KMS-11 (cell line): ENCODE measurements around the gene GPR142.

Source experiments
- H2AFZ ChIP-seq: fragments of 200-600 bp; sonication (generic); 2 replicates; pipeline ENCODE4 v1.6.1; 2016; ENCODE audit warnings: antibody characterized with exemption, mixed run types, low read depth
- H3K27ac ChIP-seq: fragments of 200-600 bp; sonication (generic); 2 replicates; pipeline ENCODE4 v1.6.1; 2016; ENCODE audit warnings: mild to moderate bottlenecking, mixed run types
- H3K27me3 ChIP-seq: fragments of 200-600 bp; sonication (generic); 2 replicates; pipeline ENCODE4 v1.6.1; 2017; ENCODE audit warnings: mild to moderate bottlenecking, low read depth, mixed run types, moderate library complexity; ENCODE audit not compliant: insufficient read depth
- H3K36me3 ChIP-seq: fragments of 200-600 bp; sonication (generic); 2 replicates; pipeline ENCODE4 v1.6.1; 2017; ENCODE audit warnings: mild to moderate bottlenecking, mixed run types; ENCODE audit not compliant: insufficient read depth
- H3K4me1 ChIP-seq: fragments of 200-600 bp; sonication (generic); 2 replicates; pipeline ENCODE4 v1.6.1; 2016; ENCODE audit warnings: mild to moderate bottlenecking, low read depth, mixed run types; ENCODE audit not compliant: poor library complexity, severe bottlenecking
- H3K4me2 ChIP-seq: fragments of 200-600 bp; sonication (generic); 2 replicates; pipeline ENCODE4 v1.7.0; 2016; ENCODE audit warnings: mild to moderate bottlenecking, mixed run types
- H3K4me3 ChIP-seq: fragments of 200-600 bp; sonication (generic); IDR thresholded peaks from 2 replicates; pipeline ENCODE4 v1.6.1; 2017; ENCODE audit warnings: low read depth, low read length, mixed read lengths; ENCODE audit not compliant: insufficient read depth
- H3K79me2 ChIP-seq: fragments of 200-600 bp; sonication (generic); 2 replicates; pipeline ENCODE4 v1.6.1; 2016; ENCODE audit warnings: low read depth, mixed run types; ENCODE audit not compliant: insufficient read depth
- H3K9ac ChIP-seq: fragments of 200-600 bp; sonication (generic); 2 replicates; pipeline ENCODE4 v1.6.1; 2016; ENCODE audit warnings: mild to moderate bottlenecking, mixed run types
- H4K20me1 ChIP-seq: fragments of 200-600 bp; sonication (generic); 2 replicates; pipeline ENCODE4 v1.6.1; 2016; ENCODE audit warnings: mild to moderate bottlenecking, mixed run types; ENCODE audit not compliant: insufficient read depth
- TF ChIP-seq, protein P1 (sequence below): fragments of 200-600 bp; sonication (generic); conservative IDR thresholded peaks from 2 replicates; pipeline ENCODE4 v1.6.1; 2017; ENCODE audit warnings: low read depth, mild to moderate bottlenecking, antibody characterized with exemption, low read length, moderate library complexity, mixed read lengths

Gene GPR142

GRCh38 chr17:74389084-74389753, 21.9 kb downstream of the GPR142 start:
- H3K79me2 ChIP-seq, result no peaks in the 10 kb centered on the region
- no peaks in the 10 kb centered on the region for H4K20me1 ChIP-seq
- no peak overlapping the region for H3K27ac ChIP-seq
- no peak overlapping the region for H3K9ac ChIP-seq
- no peaks in the 10 kb centered on the region for H3K36me3 ChIP-seq
- peaks cover 65% of the 10 kb centered on the region for H3K27me3 ChIP-seq
- TF ChIP-seq, protein P1, sequence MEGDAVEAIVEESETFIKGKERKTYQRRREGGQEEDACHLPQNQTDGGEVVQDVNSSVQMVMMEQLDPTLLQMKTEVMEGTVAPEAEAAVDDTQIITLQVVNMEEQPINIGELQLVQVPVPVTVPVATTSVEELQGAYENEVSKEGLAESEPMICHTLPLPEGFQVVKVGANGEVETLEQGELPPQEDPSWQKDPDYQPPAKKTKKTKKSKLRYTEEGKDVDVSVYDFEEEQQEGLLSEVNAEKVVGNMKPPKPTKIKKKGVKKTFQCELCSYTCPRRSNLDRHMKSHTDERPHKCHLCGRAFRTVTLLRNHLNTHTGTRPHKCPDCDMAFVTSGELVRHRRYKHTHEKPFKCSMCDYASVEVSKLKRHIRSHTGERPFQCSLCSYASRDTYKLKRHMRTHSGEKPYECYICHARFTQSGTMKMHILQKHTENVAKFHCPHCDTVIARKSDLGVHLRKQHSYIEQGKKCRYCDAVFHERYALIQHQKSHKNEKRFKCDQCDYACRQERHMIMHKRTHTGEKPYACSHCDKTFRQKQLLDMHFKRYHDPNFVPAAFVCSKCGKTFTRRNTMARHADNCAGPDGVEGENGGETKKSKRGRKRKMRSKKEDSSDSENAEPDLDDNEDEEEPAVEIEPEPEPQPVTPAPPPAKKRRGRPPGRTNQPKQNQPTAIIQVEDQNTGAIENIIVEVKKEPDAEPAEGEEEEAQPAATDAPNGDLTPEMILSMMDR, result no peak
- no peaks in the 10 kb centered on the region for H3K4me1 ChIP-seq
- no peak overlapping the region for H3K4me2 ChIP-seq
- H3K4me3 ChIP-seq, result no peak overlapping the region
- H2AFZ ChIP-seq, result no peak overlapping the region

- Histone ChIP-seq H3K36me3 (no peaks in the 10 kb centered on the region), H3K9ac (no peak overlapping the region), H3K79me2 (no peaks in the 10 kb centered on the region), H4K20me1 (no peaks in the 10 kb centered on the region), H3K4me1 (no peaks in the 10 kb centered on the region), H3K4me2 (no peak overlapping the region), H2AFZ (no peak overlapping the region), H3K27ac (no peak overlapping the region), H3K27me3 (peaks cover 62% of the 10 kb centered on the region), H3K4me3 (no peak overlapping the region)
- TF ChIP-seq, protein P1, result no peak
Observed at GRCh38 chr17:74389937-74390679, 22.8 kb downstream of the GPR142 start.

DNA sequence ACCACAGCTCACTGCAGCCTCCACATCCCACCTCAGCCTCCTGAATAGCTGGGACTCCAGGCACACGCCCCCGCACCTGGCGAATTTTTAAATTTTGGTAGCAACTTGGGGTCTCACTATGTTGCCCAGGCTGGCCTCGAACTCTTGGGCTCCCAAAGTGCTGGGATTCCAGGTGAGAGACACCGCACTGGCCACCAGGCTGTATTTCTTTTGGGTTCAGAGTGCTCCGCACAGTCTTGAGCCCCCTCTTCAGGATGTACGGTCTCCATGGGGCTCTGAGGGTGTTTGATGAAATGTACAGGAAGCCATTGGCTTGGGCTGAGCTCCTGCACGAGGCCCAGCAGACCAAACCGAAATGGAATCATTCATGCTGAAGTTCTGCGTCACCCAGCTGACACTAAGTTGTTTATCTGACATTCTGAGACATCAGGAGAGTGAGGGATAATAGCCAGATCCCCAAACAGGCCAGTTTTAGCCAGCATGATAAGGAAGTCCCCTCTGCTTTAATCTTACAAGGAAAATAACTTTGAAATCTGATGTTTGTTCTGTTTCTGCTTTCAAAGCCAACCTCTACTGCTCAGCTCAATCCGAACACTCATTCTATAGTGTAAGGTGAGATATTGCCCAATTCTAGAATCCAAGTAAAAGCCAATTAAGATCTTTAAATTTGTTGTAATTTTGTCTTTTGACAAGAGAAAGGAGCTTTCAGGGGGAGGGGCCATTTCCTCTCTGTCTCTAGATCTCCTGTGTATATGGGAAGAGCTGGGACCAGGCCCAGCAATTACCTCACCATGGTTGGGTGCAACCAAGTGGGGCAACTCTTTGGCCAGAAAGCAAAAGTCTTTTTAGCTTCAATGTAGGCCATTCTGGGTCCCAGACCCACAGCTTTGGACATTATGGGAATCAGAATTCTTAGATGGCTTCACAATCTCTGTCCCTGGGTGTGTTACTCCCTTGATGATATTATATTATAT, 23.7 kb downstream of the GPR142 start:
- Histone ChIP-seq H3K4me1 (no peaks in the 10 kb centered on the region), H3K4me2 (no peak overlapping the region), H3K27me3 (peaks cover 55% of the 10 kb centered on the region), H3K4me3 (no peak overlapping the region), H3K36me3 (no peaks in the 10 kb centered on the region), H3K79me2 (no peaks in the 10 kb centered on the region), H4K20me1 (no peaks in the 10 kb centered on the region), H3K9ac (no peak overlapping the region), H2AFZ (no peak overlapping the region), H3K27ac (no peak overlapping the region)
- TF ChIP-seq, protein P1, result no peak

GRCh38 chr17:74391771-74392170, 24.5 kb downstream of the GPR142 start:
- TF ChIP-seq, protein P1, result no peak
- Histone ChIP-seq H3K27ac (no peak overlapping the region), H2AFZ (no peak overlapping the region), H3K36me3 (no peaks in the 10 kb centered on the region), H3K9ac (no peak overlapping the region), H3K27me3 (peaks cover 53% of the 10 kb centered on the region), H3K4me1 (no peaks in the 10 kb centered on the region), H3K79me2 (no peaks in the 10 kb centered on the region), H3K4me3 (no peak overlapping the region), H3K4me2 (no peak overlapping the region), H4K20me1 (no peaks in the 10 kb centered on the region)
